SH-SY5Y (cell line): ENCODE results near the gene CAGE1.

Experiments used
- GATA2 ChIP-seq: IDR thresholded peaks from 2 replicates; pipeline ENCODE4 v1.6.1; 2011; ENCODE audit warnings: mild to moderate bottlenecking, low read depth, low read length
- GATA3 ChIP-seq: IDR thresholded peaks from 2 replicates; pipeline ENCODE4 v1.6.1; 2011; ENCODE audit warnings: low read depth, mild to moderate bottlenecking, low read length, moderate library complexity

DNA sequence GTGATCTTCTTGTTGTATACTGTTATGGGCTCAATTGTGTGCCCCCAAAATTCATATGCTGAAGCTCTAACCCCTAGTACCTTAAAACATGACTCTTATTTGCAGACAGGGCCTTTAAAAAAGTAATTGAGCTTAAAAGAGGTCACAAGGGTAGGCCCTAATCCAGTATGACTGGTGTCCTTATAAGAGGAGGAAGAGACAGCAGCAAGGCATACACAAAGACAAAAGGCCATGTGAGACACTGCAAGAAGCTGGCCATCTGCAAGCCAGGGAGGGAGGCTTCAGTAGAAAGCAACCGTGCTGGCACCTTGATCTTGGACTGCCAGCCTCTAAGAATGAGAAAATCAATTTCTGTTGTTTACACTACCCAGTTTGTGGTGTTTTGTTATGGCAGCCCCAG lies 8.4 kb downstream of the CAGE1 start:
- TF ChIP-seq GATA2, result no peak
- no peak for TF ChIP-seq GATA3
